Measurements from ENCODE around the gene FDX2.

The FDX2 gene

GRCh38 chr19:10293637-10294367 is 22.0 kb downstream of the FDX2 start:
- Histone ChIP-seq H3K27me3 (peaks cover 3 to 89% of the 10 kb centered on the region in 2 donors), H3K4me3 (no peak overlapping the region), H3K27ac (no peak overlapping the region), H3K9me3 (no peaks in the 10 kb centered on the region), H3K36me3 (no peaks in the 10 kb centered on the region), H3K4me1 (peaks cover 0 to 64% (median 54%) of the 10 kb centered on the region in 4 donors)
- no peak for DNase-seq
- TF ChIP-seq CTCF (IDR thresholded peaks at IDR 0.05), result no peak
- intact Hi-C loops (cut with DNase I; ENCODE audit: low total_unique reads), result no loop called here

- no peak for DNase-seq
- Histone ChIP-seq H3K27ac (no peak overlapping the region), H3K4me1 (peaks cover 0 to 71% (median 57%) of the 10 kb centered on the region in 4 donors), H3K27me3 (peaks cover 6 to 97% of the 10 kb centered on the region in 2 donors), H3K4me3 (peak overlapping the region in 1 of 2 donors; percentile 40), H3K9me3 (no peaks in the 10 kb centered on the region), H3K36me3 (no peaks in the 10 kb centered on the region)
- intact Hi-C loops (cut with DNase I; ENCODE audit: low total_unique reads), result no loop called here
- no peak for TF ChIP-seq CTCF (IDR thresholded peaks at IDR 0.05)
These were observed 22.8 kb downstream of the FDX2 start for GRCh38 chr19:10292789-10293636.

- DNase-seq, result peak; percentile 71 to 82
- no peak overlapping the region for H3K27ac ChIP-seq
- H3K36me3 ChIP-seq, result no peaks in the 10 kb centered on the region
- H3K9me3 ChIP-seq, result no peaks in the 10 kb centered on the region
- peaks cover 6 to 98% of the 10 kb centered on the region in 2 donors for H3K27me3 ChIP-seq
- intact Hi-C loops (cut with DNase I; ENCODE audit: low total_unique reads), result no loop called here
- peaks cover 0 to 72% (median 61%) of the 10 kb centered on the region in 4 donors for H3K4me1 ChIP-seq
- TF ChIP-seq CTCF (IDR thresholded peaks at IDR 0.05), result no peak
- peak overlapping the region; percentile 32 to 40 for H3K4me3 ChIP-seq
These were observed 23.5 kb downstream of the FDX2 start for GRCh38 chr19:10292206-10292788.

DNA sequence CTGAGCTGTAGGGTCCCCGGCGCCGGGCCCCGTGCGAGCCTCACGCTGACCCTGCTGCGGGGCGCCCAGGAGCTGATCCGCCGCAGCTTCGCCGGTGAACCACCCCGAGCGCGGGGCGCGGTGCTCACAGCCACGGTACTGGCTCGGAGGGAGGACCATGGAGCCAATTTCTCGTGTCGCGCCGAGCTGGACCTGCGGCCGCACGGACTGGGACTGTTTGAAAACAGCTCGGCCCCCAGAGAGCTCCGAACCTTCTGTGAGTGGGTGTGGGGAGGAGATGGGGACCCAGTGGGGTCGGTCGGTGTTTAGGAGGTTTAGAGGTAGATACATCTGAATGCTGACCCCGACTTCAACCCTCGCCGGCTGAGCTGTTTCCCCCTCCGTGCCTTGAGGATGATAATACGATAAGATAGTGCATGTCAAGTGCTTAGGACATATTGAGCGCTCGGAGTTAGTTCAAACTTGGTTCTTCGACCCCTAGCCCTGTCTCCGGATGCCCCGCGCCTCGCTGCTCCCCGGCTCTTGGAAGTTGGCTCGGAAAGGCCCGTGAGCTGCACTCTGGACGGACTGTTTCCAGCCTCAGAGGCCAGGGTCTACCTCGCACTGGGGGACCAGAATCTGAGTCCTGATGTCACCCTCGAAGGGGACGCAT is 24.1 kb downstream of the FDX2 start:
- no peak overlapping the region for H3K27ac ChIP-seq
- peaks cover 0 to 78% (median 67%) of the 10 kb centered on the region in 4 donors for H3K4me1 ChIP-seq
- no peak for TF ChIP-seq CTCF (IDR thresholded peaks at IDR 0.05)
- DNase-seq, result no peak
- peaks cover 6 to 100% of the 10 kb centered on the region in 2 donors for H3K27me3 ChIP-seq
- intact Hi-C loops (cut with DNase I; ENCODE audit: low total_unique reads), result no loop called here
- peak overlapping the region; percentile 32 to 40 for H3K4me3 ChIP-seq
- no peaks in the 10 kb centered on the region for H3K9me3 ChIP-seq
- no peaks in the 10 kb centered on the region for H3K36me3 ChIP-seq

DNA sequence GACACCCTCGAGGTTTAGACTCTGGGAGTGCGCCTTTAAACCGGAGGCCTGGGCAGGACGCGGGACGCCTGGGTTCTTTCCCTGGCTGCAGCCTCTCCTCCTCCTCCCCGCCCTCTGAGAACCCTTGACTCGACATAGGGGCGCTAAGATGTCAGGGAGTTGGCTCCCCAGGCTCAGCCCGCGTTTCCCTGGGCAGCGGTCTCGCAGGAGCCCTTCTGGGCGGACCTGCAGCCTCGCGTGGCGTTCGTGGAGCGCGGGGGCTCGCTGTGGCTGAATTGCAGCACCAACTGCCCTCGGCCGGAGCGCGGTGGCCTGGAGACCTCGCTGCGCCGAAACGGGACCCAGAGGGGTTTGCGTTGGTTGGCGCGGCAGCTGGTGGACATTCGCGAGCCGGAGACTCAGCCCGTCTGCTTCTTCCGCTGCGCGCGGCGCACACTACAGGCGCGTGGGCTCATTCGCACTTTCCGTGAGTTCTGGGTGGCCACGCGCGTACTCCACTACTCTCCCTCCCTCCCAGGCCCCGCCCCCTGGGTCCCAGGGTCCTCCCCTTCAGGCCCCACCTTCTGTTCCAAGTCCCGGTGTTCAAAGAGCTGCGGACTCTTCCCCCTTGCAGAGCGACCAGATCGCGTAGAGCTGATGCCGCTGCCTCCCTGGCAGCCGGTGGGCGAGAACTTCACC is 24.8 kb downstream of the FDX2 start:
- no peak for DNase-seq
- Histone ChIP-seq H3K27ac (no peak overlapping the region), H3K4me1 (peaks cover 0 to 74% (median 65%) of the 10 kb centered on the region in 4 donors)

More for the DNA sequence above, 24.8 kb downstream of the FDX2 start:
- intact Hi-C loops (cut with DNase I; ENCODE audit: low total_unique reads), result no loop called here
- Histone ChIP-seq H3K9me3 (no peaks in the 10 kb centered on the region), H3K27me3 (peaks cover 6 to 97% of the 10 kb centered on the region in 2 donors), H3K36me3 (no peaks in the 10 kb centered on the region), H3K4me3 (peak overlapping the region; percentile 32 to 40)
- no peak for TF ChIP-seq CTCF (IDR thresholded peaks at IDR 0.05)
